ENCODE results near the gene OR52A1.
"Not testable (repeated sequence)": the region's sequence is repeated elsewhere in the genome, so short reads cannot be mapped to it uniquely, and the experiment has no call there.

Gene OR52A1

DNA sequence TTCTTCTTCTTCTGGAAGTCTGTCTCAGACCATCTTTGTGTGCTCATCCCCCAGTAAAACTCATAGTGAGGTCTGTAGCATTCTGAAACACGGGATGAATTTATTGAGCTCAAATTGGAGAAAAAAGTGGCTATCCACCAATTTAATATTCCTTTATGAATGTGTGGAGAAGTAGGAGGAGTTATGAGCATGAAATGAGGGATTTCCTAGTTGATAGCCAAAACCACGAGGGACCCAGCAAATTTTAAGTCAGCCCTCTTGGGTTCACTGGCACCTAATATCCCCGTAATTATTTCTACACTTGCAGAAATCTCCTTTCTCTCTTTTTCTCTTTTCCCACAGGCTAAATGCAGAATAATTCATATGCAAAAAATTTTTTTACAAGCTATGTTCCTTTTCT, at the start of gene OR52A1:
Gene OR52A1, minus strand, starts transcription at position 101 of the 400 bp plus-strand sequence. CDS start 2,388 bp downstream, outside the sequence.
- no peak for DNase-seq (ENCODE audit: low spot score)

DNA sequence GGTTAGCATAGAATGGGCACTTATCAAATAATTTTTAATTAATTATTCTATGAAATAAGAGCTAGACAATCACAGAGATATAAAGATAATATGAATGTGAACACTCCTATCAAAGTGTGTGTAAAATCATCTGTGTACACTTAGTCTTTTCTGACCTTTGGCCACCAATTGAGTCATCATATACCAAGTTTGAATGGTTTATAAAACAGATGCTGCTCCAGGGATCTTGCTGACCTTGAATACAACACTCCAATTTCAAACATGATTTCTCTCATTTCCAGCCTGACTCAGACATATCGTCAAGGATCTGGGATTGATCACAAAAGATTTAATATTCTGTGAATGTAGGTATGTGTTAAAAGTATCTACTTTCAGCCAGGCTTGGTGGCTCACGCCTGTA, 48.8 kb upstream of the OR52A1 start:
- no peak for DNase-seq (ENCODE audit: low spot score)

DNA sequence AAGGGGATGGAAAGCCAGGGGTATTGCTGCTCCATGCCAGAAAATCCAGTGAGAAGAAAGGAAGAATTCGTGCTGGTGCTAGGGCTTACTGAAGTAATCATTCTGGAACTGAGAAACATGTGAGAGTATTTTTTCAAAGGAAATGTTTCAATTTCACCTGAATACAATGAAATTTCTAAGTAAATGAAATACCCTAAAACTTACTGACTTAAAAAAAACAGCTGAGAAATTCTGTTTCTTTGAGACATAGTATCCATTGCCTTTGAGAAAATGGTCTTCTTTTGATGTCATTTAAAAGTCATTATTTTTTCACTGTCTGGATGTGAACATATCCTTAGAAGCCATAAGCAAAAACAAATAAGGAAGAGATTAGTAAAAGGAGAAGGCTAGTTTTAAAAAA, 46.0 kb upstream of the OR52A1 start, which contains the start of gene OR51V1:
Gene OR51V1, minus strand, starts transcription at position 101 of the 400 bp plus-strand sequence. Its CDS starts 0 bp downstream, at position 101.
- DNase-seq (ENCODE audit: low spot score) = no peak

DNA sequence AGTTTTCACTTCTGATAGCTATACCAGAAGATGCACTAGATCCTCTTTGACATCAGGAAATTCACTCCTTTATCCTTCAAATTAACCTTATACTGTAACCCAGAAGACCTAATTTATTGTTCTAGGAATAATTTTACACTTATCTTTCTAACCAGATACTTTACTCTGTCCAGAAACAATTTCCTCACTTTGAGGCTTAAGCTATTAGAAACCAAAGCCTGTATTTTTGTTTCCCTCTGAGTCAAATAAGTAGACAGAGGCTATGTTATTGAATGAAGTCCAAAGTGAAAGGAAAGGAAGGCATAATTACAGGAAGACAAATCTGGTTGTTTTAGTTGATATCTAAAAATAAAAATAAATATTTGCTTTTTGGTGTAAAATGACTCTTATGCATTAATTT, 43.7 kb upstream of the OR52A1 start:
- DNase-seq (ENCODE audit: low spot score) = no peak

DNA sequence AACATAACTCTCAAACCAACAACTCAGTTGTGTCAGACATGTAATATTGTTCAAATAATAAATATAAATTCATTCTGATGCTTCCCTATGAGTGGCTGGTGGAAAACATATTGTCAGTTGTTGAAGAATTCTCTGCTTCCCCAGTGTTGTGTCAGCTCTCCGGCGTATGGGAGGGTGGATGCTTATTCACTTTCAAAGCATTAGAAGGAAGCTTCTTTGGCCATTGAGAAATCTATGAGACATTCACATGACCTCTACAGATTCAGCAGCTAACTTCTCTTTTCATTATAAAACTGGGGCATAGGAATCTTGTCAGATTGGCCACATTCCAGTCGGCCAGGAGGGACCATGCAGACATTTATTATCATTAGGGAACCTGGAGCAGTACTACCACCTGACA, 43.0 kb upstream of the OR52A1 start:
- DNase-seq (ENCODE audit: low spot score) = no peak

DNA sequence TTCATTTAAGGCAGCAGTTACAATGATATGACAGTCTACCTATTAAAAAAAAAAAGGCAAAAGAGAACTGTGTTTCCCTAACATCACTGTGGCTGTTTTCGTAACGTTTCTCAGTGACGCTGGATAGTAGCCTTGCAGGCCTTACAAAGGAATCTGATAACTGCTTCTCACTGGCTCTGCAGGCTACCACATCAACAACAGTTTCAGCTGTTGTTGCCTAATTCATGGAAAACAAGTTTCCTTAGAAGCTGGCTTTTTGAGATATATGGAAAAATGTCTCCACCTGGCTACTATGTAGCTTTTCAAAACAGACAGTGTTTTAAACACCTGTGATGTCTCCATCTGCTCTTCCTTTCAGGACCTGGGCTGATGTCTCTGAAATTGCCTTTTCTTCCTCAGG, 42.2 kb upstream of the OR52A1 start:
- DNase-seq (ENCODE audit: low spot score) = no peak

DNA sequence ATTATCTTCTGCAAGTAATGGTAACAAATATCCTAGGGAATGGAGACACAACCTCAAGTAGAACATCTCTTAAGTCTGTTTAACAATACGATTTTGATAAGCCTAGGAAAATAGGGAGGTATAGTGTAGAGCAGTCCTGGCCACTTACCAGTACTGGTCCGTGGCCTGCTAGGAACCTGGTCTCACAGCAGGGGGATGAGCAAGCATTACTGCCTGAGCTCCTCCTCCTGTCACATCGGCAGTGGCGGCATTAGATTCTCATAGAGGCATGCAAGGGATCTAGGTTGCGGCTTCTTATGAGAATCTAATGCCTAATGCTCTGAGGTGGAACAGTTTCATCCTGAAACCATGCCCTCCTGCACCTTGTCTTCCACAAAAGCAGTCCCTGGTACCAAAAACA, 41.5 kb upstream of the OR52A1 start:
- no peak for DNase-seq (ENCODE audit: low spot score)

DNA sequence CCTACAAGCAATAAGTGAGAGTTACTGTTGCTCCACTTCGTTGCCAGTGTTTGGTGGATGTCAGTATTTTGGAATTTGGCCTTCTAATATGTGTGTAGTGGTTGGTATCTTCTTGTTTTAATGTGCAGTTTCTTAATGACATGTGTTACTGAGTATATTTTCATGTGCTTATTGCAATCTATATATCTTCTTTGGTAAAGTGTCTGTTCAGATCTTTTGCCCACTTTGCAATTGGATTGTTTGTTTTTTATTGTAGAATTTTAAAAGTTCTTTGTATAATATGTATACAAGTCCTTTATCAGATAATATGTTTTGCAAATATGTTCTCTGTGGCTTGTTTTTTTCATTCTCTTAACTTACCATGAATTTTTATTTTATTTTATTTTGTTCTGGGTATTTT, 38.2 kb upstream of the OR52A1 start:
- no peak for DNase-seq (ENCODE audit: low spot score)

DNA sequence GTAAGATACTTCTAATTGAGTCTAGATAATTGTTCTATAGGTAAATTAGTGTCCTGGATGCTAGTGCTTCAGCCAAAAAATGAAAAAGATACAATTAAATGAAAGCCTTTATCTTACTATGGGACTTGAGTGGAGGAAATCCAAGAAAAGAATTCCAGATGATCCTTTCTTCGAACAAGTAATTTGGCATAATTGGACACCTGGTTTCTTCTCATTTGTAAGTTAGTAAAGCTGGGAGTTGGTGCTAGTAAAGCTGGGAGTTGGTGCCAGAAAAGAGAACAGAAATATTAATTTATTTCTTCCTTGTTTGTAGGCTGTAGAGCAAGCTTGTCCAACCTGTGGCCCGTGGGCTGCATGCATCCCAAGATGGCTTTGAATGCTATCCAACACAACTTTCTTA, 33.6 kb upstream of the OR52A1 start:
- no peak for DNase-seq (ENCODE audit: low spot score)

DNA sequence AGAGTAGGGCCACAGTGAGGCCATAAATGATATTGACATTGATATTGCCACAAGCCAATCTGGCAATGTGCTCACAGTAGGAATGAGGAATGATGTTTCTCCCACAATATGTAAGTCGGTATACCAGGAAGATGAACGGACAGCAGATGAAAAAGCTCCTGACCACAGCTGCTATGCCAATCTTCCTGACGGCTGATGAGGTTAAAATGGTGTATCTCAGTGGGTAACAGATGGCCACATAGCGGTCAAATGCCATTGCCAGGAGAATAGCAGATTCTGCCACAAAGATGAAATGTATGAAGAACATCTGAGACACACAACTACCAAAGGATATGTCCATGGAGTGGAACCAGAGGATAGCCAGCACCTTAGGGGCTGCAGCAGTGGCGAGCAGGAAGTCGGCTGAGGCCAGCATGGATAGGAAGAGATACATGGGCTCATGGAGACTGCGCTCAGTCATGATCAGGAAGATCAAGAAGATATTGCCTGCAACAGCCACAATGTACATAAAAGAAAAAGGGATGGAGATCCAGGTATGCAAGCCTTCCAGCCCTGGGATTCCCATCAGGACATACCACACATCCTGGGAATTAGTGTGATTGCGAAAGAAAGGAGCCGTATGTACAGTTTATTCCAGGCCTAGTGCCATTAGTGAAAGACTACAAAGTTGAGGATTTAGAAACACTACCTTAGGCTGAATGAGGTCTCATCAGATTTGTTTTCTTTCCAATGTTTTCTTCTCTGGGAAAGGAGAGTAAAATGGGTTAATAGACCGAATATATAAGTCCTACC, 23.7 kb upstream of the OR52A1 start:
- DNase-seq (ENCODE audit: low spot score) = no peak

DNA sequence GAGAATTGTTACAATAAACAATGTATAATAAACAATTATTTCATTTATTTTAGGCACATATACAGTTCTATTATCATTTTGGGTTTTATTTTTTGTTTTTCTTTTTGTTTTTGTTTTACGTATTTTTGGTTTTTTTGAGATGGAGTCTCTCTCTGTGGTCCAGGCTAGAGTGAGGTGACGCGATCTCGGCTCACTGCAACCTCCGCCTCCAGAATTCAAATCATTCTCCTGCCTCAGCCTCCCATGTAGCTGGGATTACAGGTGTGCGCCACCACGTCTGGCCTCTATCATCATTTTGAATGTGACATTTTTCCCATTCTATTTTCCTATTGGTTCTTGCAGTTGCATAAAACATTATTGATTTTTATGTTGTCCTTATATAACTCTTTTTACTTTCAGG, 20.4 kb upstream of the OR52A1 start:
- no peak for DNase-seq (ENCODE audit: low spot score)

DNA sequence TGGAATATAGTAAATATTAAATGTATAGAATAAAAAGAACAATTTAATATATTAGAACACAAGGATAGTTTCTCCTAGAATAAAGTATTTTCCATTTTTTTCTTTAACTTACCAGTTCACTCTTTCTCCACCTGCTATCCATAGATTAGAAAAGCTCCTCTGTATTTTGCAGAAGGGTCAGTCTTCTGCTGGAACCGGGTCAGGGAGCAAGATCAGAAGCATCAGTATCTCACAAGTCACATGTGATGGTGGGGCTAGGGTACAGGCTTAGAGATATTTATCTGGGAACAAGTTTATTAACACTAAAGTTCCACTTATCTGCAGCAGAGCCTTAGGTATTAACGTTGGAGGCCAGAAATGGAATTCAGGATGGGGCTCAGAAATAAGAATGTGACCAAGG, 17.3 kb upstream of the OR52A1 start:
- no peak for DNase-seq (ENCODE audit: low spot score)

DNA sequence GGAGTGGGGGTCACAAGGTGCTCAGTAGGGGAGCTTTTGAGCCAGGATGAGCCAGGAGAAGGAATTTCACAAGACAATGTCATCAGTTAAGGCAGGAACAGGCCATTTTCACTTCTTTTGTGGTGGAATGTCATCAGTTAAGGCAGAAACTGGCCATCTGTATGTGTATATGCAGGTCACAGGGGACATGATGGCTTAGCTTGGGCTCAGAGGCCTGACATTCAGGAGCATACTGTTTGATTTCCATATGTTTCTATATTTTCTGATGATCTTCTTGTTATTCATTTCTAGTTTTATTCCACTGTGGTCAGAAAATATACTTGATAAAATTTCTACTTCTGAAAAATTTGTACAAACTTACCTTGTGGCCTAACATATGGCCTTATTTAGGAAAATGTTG, 11.3 kb upstream of the OR52A1 start:
- DNase-seq (ENCODE audit: low spot score) = not testable (repeated sequence)

DNA sequence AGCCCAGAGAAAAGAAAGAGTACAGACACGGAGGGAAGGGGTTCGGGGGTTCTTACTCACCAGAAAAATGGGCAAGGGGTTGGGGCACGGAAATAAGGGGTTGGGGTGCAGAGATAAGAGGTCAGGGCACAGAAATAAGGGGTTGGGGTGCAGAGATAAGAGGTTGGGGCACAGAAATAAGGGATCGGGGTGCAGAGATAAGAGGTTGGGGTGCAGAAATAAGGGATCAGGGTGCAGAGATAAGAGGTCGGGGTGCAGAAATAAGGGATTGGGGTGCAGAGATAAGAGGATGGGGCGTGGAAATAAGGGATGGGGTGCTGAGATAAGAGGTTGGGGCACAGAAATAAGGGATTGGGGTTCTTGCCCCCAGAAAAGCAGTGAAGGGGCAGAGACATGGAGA, 10.2 kb upstream of the OR52A1 start:
- not testable (repeated sequence) for DNase-seq (ENCODE audit: low spot score)

DNA sequence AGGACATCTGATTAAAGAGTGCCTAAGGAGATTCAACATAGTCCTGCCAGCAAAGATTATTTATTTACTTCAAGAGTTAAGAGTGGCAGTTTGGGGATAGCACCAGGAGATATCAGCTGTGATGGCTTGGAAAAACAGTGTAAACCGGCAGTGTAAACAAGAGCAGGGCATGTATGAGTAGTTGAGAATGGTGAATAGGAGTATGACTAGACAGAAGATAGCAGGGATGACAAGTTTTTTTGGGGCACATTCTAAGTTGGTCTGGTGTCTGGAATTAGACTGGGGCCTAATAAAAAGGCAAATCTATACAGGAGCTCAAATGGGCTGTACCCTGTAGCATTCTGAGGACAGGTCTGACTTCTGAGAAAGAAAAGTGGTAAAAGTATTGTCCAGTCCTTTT, 6.5 kb upstream of the OR52A1 start:
- DNase-seq (ENCODE audit: low spot score) = not testable (repeated sequence)

DNA sequence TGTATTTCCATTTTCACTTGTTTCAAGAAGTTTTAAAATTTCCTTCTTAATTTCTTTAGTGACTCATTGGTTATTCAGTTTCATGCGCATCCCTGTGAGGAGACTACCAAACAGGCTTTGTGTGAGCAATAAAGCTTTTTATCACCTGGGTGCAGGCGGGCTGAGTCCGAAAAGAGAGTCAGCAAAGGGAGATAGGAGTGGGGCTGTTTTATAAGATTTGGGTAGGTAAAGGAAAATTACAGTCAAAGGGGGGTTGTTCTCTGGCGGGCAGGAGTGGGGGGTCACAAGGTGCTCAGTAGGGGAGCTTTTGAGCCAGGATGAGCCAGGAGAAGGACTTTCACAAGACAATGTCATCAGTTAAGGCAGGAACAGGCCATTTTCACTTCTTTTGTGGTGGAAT, 5.7 kb upstream of the OR52A1 start:
- not testable (repeated sequence) for DNase-seq (ENCODE audit: low spot score)

DNA sequence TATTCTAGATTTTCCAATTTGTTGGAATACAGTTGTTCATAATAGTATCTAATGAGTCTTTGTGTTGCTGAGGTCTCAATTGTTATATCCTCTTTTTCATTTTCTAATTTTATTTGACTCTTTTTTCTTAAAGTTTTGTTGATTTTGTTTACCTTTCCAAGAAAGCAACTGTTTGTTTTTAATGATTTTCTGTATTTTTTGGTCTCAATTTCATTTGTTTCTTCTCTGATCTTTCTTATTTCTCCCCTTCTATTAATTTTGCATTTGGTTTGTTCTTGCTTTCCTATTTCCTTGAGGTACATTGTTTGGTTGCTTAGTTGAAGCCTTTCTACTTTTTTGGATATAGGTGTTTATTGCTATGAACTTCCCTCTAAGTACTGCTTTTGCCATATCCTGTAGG, 5.2 kb upstream of the OR52A1 start:
- DNase-seq (ENCODE audit: low spot score) = no peak

DNA sequence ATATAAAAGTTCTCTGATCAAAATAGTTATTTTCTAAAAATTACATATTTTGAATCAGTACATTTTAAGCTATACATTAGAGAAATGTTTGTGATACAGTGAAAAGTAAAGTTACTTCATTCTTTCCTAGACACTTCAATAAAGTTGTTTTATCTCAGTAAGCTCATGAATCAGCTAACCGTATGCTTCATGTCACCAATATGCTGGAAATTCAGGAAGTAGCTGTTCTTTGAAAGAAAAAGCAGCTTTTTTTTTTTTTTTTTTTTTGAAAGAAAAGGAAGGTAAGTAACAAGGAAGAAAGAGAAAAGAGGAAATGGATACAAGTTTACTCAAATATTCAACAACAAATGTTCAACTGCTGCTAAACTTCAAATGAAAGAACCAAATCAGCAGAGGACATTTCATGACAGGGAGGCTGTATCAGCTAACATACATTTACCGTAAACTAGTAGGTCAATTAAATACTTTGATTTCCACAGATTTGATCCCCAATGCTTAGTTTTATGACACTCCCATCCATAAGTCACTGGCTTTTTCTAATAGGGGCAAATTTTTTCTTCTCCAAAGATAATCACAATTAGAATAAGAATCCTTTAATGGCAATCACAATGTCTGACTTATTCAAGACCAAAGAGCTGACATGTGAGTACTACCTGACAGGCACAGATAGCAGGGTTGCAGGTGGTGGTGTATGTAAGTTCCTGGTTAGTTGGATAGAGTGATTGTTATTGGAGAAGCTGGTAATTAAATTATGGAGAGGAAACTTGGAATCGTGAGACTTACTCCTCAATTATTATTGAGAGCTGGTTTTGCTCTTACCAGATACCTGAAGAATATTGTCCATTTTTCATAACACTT, 754 bp downstream of the OR52A1 start:
- DNase-seq (ENCODE audit: low spot score) = no peak

DNA sequence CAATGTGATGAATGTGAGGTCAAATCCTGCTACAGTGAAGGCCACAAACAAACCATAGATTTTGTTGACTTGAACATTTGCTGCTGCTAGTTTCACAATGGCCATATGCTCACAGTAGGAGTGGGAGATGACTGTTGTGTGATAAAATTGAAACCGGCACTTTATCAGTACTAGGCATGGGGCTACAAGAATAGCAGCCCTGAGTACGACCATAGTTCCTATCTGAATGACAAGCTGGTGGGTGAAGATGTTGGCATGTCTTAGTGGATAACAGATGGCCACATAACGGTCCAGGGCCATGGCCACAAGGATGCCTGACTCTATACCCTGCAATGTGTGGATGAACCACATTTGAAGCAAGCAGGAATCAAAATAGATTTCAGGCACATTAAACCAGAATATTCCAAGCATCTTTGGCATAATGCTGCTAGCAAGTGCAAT, 2.8 kb downstream of the OR52A1 start:
- no peak for DNase-seq (ENCODE audit: low spot score)

DNA sequence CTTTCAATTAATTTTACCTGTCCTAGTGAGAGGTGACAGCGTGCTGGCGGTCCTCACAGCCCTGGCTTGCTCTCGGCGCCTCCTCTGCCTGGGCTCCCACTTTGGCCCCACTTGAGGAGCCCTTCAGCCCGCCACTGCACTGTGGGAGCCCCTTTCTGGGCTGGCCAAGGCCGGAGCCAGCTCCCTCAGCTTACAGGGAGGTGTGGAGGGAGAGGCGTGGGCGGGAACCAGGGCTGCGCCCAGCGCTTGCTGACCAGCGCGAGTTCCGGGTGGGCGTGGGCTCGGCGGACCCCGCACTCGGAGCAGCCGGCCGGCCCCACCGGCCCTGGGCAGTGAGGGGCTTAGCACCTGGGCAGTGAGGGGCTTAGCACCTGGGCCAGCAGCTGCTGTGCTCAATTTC, 10.4 kb downstream of the OR52A1 start:
- DNase-seq (ENCODE audit: low spot score) = not testable (repeated sequence)

DNA sequence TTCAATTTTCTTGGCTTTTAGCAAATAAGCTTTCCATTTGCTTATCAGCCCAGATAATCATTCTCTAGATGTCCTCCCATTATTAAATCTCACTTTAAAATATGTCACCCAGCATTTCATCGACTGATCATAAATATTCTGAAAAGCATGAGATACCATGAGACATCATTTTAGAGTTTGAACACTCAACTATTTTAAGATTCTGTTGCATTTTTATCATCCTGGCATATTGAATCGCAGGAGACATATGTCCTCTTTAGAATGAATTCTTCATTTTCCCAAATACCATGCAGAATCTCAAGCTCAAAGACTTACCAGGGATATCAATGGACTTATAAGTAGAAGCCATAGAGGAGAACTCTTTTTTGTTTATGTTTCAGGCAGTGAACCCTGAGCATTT, 16.6 kb downstream of the OR52A1 start, which contains the start of gene OR52A5:
Gene OR52A5, minus strand, starts transcription at position 361 of the 400 bp plus-strand sequence. CDS start 5,714 bp downstream, outside the sequence.
- DNase-seq (ENCODE audit: low spot score) = no peak

DNA sequence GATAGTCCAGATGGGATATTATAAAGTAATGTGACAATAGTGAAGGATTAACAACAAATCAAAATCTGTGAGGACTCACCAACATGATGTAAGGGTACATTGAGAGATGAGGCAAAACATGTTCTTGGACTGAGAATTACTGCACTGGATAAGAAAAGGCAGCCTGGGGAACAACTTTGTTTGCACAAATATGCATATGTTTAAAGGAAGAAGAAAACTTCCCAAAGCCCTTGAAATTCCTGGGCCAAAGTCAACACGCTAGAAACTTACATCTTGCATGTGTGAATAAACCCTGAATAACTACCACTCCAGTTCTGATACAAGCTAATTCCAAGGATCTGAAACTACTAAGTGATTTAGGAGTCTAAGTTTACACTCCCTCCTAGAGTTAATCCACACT, 17.5 kb downstream of the OR52A1 start:
- DNase-seq (ENCODE audit: low spot score) = no peak

DNA sequence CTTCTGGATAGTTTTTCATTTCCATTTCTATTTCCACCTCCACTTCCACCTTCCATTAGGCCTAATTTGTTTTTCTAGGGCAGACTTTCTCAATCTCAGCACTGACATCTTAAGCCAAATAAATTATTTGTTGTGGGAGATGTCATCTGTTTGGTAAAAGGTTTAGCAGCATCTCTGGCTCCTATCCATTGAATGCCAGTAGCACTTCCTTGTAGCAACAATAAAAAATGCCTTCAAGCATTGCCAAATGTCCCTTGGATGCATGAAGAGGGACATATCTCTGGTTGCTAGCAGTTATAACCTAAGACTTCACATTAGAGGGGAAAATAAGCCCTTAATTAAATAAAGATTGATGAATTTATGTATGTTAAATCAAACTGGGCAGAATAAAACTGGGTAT, 18.3 kb downstream of the OR52A1 start:
- DNase-seq (ENCODE audit: low spot score) = no peak

All from CD4-positive, alpha-beta T cell treated with Interleukin-6 at 100 ng/mL for 8 hours (primary cell).